ENCODE data around the gene ARHGEF9.
"Not testable (repeated sequence)": the region's sequence is repeated elsewhere in the genome, so short reads cannot be mapped to it uniquely, and the experiment has no call there.

ARHGEF9 gene

DNA sequence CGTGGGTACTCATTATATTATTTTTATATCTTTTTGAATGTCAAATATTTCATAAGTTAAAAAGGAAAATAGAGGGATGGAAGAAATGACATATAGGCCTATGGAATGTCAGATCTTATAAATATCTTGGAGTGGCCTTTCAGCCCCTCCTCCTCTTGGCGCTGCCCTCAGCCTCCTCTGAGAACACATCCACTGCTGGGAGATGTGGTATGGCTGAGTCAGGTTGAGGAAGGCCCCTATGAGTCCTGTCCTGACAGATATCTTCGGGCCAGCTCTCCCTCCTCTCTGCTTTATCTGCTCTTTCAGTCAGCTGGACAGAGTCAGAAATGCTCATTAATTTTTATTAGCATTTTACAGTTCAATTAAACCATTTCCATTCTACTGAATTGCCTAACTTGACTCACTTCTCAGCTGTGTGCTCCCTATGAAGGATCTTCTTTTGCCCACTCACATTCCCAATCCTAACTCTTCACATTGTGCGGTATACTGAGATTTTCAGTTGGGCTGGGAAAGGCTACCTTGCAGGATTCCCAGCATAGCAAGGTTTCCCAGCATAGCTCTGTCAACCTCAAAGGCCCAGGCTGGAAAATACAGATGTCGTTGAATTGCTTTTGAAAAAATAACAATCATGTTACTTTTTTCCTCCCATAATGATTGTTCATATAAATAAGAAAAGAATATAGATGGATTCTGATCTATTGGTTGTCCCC lies 128.0 kb downstream of the ARHGEF9 start:
- no peak overlapping the region for H3K4me3 ChIP-seq (ENCODE audit: low read length)
- no peak overlapping the region for H3K27ac ChIP-seq (ENCODE audit: low read length)
- H3K36me3 ChIP-seq (ENCODE audit: control insufficient read depth, low read depth, low read length): no peaks in the 10 kb centered on the region
- peaks cover 4% of the 10 kb centered on the region for H3K9me3 ChIP-seq (ENCODE audit: control insufficient read depth, low read depth, low read length)
- no peak overlapping the region for H3K9ac ChIP-seq (ENCODE audit: low read length)
- H3K27me3 ChIP-seq (ENCODE audit: control insufficient read depth, insufficient read depth, low read length): no peaks in the 10 kb centered on the region
- H3K4me1 ChIP-seq (ENCODE audit: control insufficient read depth, low read depth, low read length): no peaks in the 10 kb centered on the region

DNA sequence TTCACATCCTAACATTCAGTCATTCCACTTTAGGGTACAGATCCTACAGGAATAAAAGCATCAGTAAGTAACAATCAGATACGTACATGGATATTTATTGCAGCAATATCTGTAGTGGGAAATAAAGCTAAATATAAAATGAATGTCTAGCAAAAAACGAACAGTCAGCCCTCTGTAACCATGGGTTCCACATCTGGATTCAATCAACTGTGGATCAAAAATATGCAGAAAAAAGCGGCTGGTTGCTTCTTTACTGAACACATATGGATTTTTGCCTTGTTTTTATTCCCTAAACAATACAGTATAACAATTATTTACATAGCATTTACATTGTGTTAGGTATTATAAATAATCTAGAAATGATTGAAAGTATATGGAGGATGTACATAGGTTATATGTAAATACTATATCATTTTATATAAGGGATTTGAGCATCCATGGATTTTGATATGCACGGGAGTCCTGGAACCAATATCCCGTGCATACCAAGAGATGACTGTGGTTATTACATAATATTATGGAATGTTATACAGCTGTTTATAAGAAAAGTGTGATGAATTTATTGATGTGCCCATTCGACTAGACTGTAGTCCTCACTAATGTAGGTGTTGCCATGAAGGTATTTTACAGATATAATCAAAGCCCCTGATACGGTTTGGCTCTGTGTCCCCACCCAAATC lies 132.8 kb downstream of the ARHGEF9 start:
- Histone ChIP-seq H3K27me3 (ENCODE audit: control insufficient read depth, insufficient read depth, low read length) (no peaks in the 10 kb centered on the region), H3K27ac (ENCODE audit: low read length) (no peak overlapping the region), H3K36me3 (ENCODE audit: control insufficient read depth, low read depth, low read length) (peaks cover 3% of the 10 kb centered on the region), H3K9me3 (ENCODE audit: control insufficient read depth, low read depth, low read length) (peaks cover 14% of the 10 kb centered on the region), H3K9ac (ENCODE audit: low read length) (no peak overlapping the region), H3K4me1 (ENCODE audit: control insufficient read depth, low read depth, low read length) (no peaks in the 10 kb centered on the region), H3K4me3 (ENCODE audit: low read length) (no peak overlapping the region)

DNA sequence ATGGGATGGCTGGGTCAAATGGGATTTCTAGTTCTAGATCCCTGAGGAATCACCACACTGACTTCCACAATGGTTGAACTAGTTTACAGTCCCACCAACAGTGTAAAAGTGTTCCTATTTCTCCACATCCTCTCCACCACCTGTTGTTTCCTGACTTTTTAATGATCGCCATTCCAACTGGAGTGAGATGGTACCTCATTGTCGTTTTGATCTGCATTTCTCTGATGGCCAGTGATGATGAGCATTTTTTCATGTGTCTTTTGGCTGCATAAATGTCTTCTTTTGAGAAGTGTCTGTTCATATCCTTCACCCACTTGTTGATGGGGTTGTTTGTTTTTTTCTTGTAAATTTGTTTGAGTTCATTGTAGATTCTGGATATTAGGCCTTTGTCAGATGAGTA lies 139.3 kb downstream of the ARHGEF9 start:
- not testable (repeated sequence) for H3K9me3 ChIP-seq (ENCODE audit: control insufficient read depth, low read depth, low read length)

DNA sequence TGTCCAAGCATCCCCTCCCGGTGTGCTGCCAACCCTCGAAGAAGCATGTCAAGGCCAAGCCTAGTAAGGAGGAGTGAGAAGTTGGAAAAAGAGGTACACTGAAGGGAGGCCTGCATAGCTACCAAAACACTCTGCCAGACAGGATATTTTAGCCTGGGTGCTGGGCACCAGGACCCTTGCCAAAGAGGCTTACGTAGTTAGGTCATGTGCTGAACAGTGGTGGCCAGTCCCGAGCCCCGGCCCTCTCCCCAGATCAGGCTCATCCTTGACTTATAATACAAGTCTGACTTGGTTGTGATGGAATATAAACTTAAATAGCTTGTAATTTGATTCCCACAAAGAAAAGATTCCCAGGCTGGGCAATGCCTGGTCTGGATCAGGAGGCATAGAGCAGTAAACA lies 149.3 kb downstream of the ARHGEF9 start:
- peaks cover 45% of the 10 kb centered on the region for H3K9me3 ChIP-seq (ENCODE audit: control insufficient read depth, low read depth, low read length)
- H3K36me3 ChIP-seq (ENCODE audit: control insufficient read depth, low read depth, low read length): peaks cover 12% of the 10 kb centered on the region
- H3K4me3 ChIP-seq (ENCODE audit: low read length): no peak overlapping the region
- H3K4me1 ChIP-seq (ENCODE audit: control insufficient read depth, low read depth, low read length): no peaks in the 10 kb centered on the region
- H3K27ac ChIP-seq (ENCODE audit: low read length): no peak overlapping the region
- no peaks in the 10 kb centered on the region for H3K27me3 ChIP-seq (ENCODE audit: control insufficient read depth, insufficient read depth, low read length)
- H3K9ac ChIP-seq (ENCODE audit: low read length): no peak overlapping the region

More for the DNA sequence above, 139.3 kb downstream of the ARHGEF9 start:
- H3K36me3 ChIP-seq (ENCODE audit: control insufficient read depth, low read depth, low read length); H3K4me3 ChIP-seq (ENCODE audit: low read length); H3K27me3 ChIP-seq (ENCODE audit: control insufficient read depth, insufficient read depth, low read length); H3K9ac ChIP-seq (ENCODE audit: low read length); H3K4me1 ChIP-seq (ENCODE audit: control insufficient read depth, low read depth, low read length); H3K27ac ChIP-seq (ENCODE audit: low read length): not testable (repeated sequence)

DNA sequence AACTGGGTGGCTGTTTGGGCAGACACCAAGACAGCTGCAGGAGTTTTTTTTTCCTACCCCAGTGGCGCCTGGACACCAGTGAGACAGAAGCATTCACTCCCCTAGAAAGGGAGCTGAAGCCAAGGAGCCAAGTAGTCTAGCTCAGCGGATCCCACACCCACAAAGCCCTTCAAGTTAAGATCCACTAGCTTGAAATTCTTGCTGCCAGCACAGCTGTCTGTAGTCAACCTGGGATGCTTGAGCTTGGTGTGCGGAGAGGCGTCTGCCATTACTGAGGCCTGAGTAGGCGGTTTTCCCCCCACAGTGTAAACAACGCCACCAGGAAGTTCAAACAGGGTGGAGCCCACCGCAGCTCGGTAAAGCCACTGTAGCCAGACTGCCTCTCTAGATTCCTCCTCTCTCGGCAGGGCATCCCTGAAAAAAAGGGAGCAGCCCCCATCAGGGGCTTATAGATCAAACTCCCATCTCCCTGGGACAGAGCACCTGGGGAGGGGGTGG lies 171.4 kb downstream of the ARHGEF9 start:
- Histone ChIP-seq H3K27me3 (ENCODE audit: control insufficient read depth, insufficient read depth, low read length) (no peaks in the 10 kb centered on the region), H3K9ac (ENCODE audit: low read length) (no peak overlapping the region), H3K9me3 (ENCODE audit: control insufficient read depth, low read depth, low read length) (no peaks in the 10 kb centered on the region), H3K36me3 (ENCODE audit: control insufficient read depth, low read depth, low read length) (no peaks in the 10 kb centered on the region), H3K4me3 (ENCODE audit: low read length) (no peak overlapping the region), H3K4me1 (ENCODE audit: control insufficient read depth, low read depth, low read length) (no peaks in the 10 kb centered on the region), H3K27ac (ENCODE audit: low read length) (no peak overlapping the region)

DNA sequence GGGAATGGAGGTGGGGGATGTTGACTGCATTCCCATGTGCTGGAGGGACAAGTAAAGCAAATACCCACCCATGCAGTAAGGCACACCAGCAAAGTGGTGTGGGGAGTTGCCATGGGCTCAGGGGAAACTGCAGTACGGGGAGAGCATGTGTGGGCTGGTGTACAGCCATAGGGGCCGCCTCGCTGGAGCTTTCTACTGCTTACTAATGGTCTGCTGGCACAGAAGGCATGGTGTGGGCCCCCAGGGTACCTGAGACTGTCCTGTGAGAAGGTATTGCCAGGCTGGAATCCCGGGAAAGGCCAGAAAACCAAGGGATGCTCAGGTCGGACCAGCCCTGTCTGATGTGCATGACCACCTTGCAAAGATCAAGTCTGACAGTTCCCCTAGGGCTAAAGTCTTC lies 199.1 kb downstream of the ARHGEF9 start:
- Histone ChIP-seq H3K4me1 (ENCODE audit: control insufficient read depth, low read depth, low read length) (peaks cover 12% of the 10 kb centered on the region), H3K27ac (ENCODE audit: low read length) (no peak overlapping the region), H3K27me3 (ENCODE audit: control insufficient read depth, insufficient read depth, low read length) (no peaks in the 10 kb centered on the region), H3K36me3 (ENCODE audit: control insufficient read depth, low read depth, low read length) (no peaks in the 10 kb centered on the region), H3K9ac (ENCODE audit: low read length) (no peak overlapping the region), H3K4me3 (ENCODE audit: low read length) (no peak overlapping the region), H3K9me3 (ENCODE audit: control insufficient read depth, low read depth, low read length) (peaks cover 21% of the 10 kb centered on the region)

All from iPS-18a (cell line).